ENCODE measurements around the gene NEUROD4. TPM values are rescaled to one million over a fixed set of nuclear protein-coding genes. Genes with fewer than 3 reads are reported as not detected.

NEUROD4 gene
- total RNA-seq, 1 donor from 2014 or later, result not detected

DNA sequence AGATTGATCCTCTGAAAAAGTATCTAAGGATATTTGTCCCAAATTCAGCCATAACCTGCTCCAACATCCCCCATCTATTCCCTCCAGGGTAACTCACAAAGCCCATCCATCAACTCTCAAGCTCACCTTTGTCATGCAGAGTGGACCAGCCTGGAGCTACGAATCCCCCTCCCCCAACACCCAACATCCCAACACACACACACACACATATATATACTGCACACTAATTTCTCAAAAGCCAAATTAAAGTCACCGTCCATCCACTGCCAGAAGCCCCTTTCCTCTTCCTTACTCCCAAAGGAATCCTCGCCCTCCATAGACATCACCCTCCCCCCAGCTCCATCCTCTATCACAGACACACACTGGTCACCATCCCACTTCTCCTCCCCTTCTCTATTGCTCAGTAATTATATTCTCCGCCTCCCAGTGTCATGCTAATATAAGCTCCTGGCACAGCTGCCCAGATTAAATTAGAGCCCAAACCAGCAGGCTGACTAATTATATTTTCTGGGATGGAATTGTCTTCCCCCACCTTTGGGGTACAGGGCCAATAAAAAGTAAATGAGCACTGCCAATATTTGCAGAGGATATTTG is 21.7 kb upstream of the NEUROD4 start:
- H3K27me3 Mint-ChIP-seq (ENCODE audit: unreplicated experiment), result peaks cover 4% of the 10 kb centered on the region
- DNase-seq (ENCODE audit: extremely low spot score, unreplicated experiment), result no peak
- TF ChIP-seq, protein P1, sequence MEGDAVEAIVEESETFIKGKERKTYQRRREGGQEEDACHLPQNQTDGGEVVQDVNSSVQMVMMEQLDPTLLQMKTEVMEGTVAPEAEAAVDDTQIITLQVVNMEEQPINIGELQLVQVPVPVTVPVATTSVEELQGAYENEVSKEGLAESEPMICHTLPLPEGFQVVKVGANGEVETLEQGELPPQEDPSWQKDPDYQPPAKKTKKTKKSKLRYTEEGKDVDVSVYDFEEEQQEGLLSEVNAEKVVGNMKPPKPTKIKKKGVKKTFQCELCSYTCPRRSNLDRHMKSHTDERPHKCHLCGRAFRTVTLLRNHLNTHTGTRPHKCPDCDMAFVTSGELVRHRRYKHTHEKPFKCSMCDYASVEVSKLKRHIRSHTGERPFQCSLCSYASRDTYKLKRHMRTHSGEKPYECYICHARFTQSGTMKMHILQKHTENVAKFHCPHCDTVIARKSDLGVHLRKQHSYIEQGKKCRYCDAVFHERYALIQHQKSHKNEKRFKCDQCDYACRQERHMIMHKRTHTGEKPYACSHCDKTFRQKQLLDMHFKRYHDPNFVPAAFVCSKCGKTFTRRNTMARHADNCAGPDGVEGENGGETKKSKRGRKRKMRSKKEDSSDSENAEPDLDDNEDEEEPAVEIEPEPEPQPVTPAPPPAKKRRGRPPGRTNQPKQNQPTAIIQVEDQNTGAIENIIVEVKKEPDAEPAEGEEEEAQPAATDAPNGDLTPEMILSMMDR (IDR thresholded peaks at IDR 0.05), result no peak
- H3K4me3 Mint-ChIP-seq (ENCODE audit: unreplicated experiment), result no peak overlapping the region
- H3K9me3 Mint-ChIP-seq (ENCODE audit: unreplicated experiment), result no peaks in the 10 kb centered on the region
- H3K4me1 Mint-ChIP-seq (ENCODE audit: unreplicated experiment), result no peaks in the 10 kb centered on the region
- no peak overlapping the region for H3K27ac Mint-ChIP-seq (ENCODE audit: unreplicated experiment)
- no peaks in the 10 kb centered on the region for H3K36me3 Mint-ChIP-seq (ENCODE audit: unreplicated experiment)

DNA sequence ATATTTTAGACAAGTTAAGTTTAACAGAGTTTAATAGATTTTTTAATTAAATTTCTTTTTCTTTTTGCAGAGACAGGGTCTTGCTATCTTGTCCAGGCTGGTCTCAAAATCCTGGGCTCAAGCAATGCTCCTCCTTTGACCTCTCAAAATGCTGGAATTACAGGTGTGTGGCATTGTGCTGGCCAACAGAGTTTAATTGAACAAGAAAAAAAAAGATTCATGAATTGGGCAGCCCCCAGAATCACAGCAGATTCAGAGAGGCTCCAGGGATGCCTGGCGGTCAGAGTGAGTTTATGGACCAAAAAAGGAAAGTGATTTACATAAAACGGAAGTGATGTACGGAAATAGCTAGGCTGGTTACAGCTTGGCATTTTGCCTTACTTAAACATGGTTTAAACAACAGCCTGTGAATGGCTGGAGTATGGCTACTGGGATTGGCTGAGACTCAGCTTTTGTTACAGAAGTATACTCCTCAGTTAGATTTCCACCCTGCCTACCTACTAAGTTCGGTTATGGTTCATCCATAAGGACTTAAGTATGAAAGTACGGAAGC is 20.7 kb upstream of the NEUROD4 start:
- Mint-ChIP-seq H3K27me3 (ENCODE audit: unreplicated experiment) (no peaks in the 10 kb centered on the region), H3K36me3 (ENCODE audit: unreplicated experiment) (no peaks in the 10 kb centered on the region), H3K9me3 (ENCODE audit: unreplicated experiment) (no peaks in the 10 kb centered on the region), H3K4me3 (ENCODE audit: unreplicated experiment) (no peak overlapping the region), H3K4me1 (ENCODE audit: unreplicated experiment) (no peaks in the 10 kb centered on the region), H3K27ac (ENCODE audit: unreplicated experiment) (no peak overlapping the region)
- TF ChIP-seq, protein P1 (IDR thresholded peaks at IDR 0.05), result no peak
- no peak for DNase-seq (ENCODE audit: extremely low spot score, unreplicated experiment)

DNA sequence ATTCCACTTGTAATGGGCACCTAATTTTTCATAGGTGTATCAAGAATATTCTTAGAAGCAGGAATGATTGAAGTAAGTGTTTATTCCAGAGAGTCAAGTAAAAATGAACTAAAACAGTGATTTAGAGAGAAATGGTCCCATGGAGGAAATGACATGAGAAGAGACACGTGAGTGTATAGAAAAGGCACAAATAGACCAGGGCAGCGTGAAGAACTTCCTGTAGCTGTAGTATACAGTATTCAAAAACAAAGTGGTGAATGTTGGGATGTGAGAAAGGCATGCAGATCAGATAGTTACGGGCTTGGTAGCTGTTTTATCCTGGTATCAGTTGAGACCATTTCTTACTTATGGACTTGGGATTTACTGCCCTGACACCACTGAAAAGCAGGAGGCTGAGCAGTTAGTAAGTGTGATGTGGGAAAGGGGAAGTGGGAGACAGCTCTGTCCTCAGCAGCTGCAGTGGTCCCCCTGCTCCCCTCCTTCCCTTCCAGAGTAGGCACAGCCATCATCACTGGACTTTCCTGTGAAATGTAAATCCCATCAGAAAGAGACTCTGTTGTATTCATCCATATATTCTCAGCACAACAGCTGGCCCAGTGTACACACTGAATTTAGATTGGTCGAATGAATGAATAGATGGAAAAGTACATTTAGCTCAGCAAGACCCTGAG is 18.4 kb upstream of the NEUROD4 start:
- no peak overlapping the region for H3K4me3 Mint-ChIP-seq (ENCODE audit: unreplicated experiment)
- no peak for DNase-seq (ENCODE audit: extremely low spot score, unreplicated experiment)
- H3K9me3 Mint-ChIP-seq (ENCODE audit: unreplicated experiment), result no peaks in the 10 kb centered on the region

GRCh38 chr12:55002355-55002754 is 17.4 kb upstream of the NEUROD4 start:
- no peaks in the 10 kb centered on the region for H3K4me1 Mint-ChIP-seq (ENCODE audit: unreplicated experiment)
- H3K36me3 Mint-ChIP-seq (ENCODE audit: unreplicated experiment), result no peaks in the 10 kb centered on the region
- no peaks in the 10 kb centered on the region for H3K27me3 Mint-ChIP-seq (ENCODE audit: unreplicated experiment)
- H3K9me3 Mint-ChIP-seq (ENCODE audit: unreplicated experiment), result no peaks in the 10 kb centered on the region
- no peak overlapping the region for H3K27ac Mint-ChIP-seq (ENCODE audit: unreplicated experiment)
- DNase-seq (ENCODE audit: extremely low spot score, unreplicated experiment), result no peak
- no peak overlapping the region for H3K4me3 Mint-ChIP-seq (ENCODE audit: unreplicated experiment)
- TF ChIP-seq, protein P1 (IDR thresholded peaks at IDR 0.05), result no peak

More for the DNA sequence above, 18.4 kb upstream of the NEUROD4 start:
- Mint-ChIP-seq H3K4me1 (ENCODE audit: unreplicated experiment) (no peaks in the 10 kb centered on the region), H3K27me3 (ENCODE audit: unreplicated experiment) (no peaks in the 10 kb centered on the region), H3K27ac (ENCODE audit: unreplicated experiment) (no peak overlapping the region), H3K36me3 (ENCODE audit: unreplicated experiment) (no peaks in the 10 kb centered on the region)
- TF ChIP-seq, protein P1 (IDR thresholded peaks at IDR 0.05), result no peak

DNA sequence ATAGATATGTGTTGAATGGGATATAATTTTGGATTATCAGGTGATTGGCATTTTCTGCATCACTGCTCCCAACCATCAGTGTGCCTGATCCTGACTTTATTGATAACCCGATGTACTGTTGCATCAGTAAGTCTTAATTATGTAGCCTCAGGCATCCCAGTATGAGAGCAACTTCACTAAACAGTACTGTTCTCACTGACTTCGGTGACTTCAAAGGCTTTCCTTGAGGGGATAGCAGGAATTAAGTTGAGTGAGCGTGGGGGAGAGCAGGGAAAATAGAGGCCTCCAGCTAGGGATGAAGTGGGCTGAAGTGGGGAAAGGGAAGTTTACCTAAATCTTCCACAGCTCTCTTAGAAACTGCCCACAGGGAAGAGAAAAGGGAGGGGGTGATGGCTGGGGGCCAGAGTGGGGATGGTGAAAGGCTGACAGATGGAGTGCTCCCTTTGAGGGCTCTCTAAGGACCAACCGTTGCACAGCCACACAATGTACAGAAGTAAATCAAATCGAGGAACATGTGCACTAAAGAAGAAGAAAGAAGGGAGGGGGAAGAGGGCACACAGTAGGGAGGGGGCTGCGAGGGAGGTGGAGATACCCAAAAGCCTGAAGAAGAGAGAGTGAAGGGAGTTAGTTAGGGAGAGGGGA is 10.7 kb upstream of the NEUROD4 start:
- no peak overlapping the region for H3K4me3 Mint-ChIP-seq (ENCODE audit: unreplicated experiment)
- TF ChIP-seq, protein P1 (IDR thresholded peaks at IDR 0.05), result no peak
- no peaks in the 10 kb centered on the region for H3K36me3 Mint-ChIP-seq (ENCODE audit: unreplicated experiment)
- no peaks in the 10 kb centered on the region for H3K27me3 Mint-ChIP-seq (ENCODE audit: unreplicated experiment)
- no peaks in the 10 kb centered on the region for H3K9me3 Mint-ChIP-seq (ENCODE audit: unreplicated experiment)
- H3K27ac Mint-ChIP-seq (ENCODE audit: unreplicated experiment), result no peak overlapping the region
- no peaks in the 10 kb centered on the region for H3K4me1 Mint-ChIP-seq (ENCODE audit: unreplicated experiment)
- no peak for DNase-seq (ENCODE audit: extremely low spot score, unreplicated experiment)

Measured in osteocyte (in vitro differentiated cells).